Keratinocyte (primary cell): Measurements from ENCODE around the gene STAC3. TPM values are rescaled to one million over a fixed set of nuclear protein-coding genes. Genes with fewer than 3 reads are reported as not detected.

Experiments
- DNase-seq: peaks from one replicate; pipeline ENCODE4 v3.0.0-alpha.2; 2011; ENCODE audit warnings: low read depth, missing footprints, low spot score
- FAIRE-seq: peaks from 2 replicates; lab custom pipeline; 2011; peaks lifted over from hg19 to GRCh38; lab: Jason Lieb, UNC
- H2AFZ ChIP-seq: 2 replicates; pipeline ENCODE4 v1.6.0; 2012; ENCODE audit warnings: low read length, control low read depth, inconsistent platforms; ENCODE audit not compliant: control insufficient read depth
- H3K27ac ChIP-seq: 2 replicates; pipeline ENCODE4 v1.5.1; 2011; ENCODE audit warnings: low read length; ENCODE audit not compliant: control insufficient read depth, insufficient read depth
- H3K27me3 ChIP-seq: 3 replicates; pipeline ENCODE4 v1.6.0; 2011; ENCODE audit warnings: low read length; ENCODE audit not compliant: control insufficient read depth, insufficient read depth; ENCODE audit errors: extremely low read depth
- H3K36me3 ChIP-seq, 2 experiments: 2 replicates in 1 of 2; 3 replicates in 1 of 2; pipeline ENCODE4 v1.5.1; 2011; ENCODE audit warnings: low read length in 2 of 2, mild to moderate bottlenecking in 1 of 2; ENCODE audit not compliant: control insufficient read depth in 2 of 2, insufficient read depth in 2 of 2; ENCODE audit errors: extremely low read depth in 1 of 2
- H3K4me1 ChIP-seq: 3 replicates; pipeline ENCODE4 v1.5.1; 2011; ENCODE audit warnings: low read length; ENCODE audit not compliant: control insufficient read depth, insufficient read depth; ENCODE audit errors: extremely low read depth
- H3K4me2 ChIP-seq: 3 replicates; pipeline ENCODE4 v1.6.0; 2011; ENCODE audit warnings: low read depth, low read length; ENCODE audit not compliant: control insufficient read depth, insufficient read depth; ENCODE audit errors: extremely low read depth
- H3K4me3 ChIP-seq, 3 experiments: fragments of 200-600 bp in 1 of 3; sonication (generic) in 1 of 3; 2 replicates in 2 of 3; 3 replicates in 1 of 3; pipeline ENCODE4 v1.5.1; 2011 to 2016; ENCODE audit warnings: low read length in 3 of 3, mild to moderate bottlenecking in 3 of 3, control low read depth in 2 of 3, inconsistent platforms in 1 of 3, low read depth in 1 of 3, mixed read lengths in 1 of 3, mixed run types in 1 of 3, moderate library complexity in 1 of 3; ENCODE audit not compliant: control insufficient read depth in 2 of 3, insufficient read depth in 2 of 3; ENCODE audit errors: extremely low read depth in 1 of 3
- H3K79me2 ChIP-seq: 2 replicates; pipeline ENCODE4 v1.6.0; 2012; ENCODE audit warnings: low read length; ENCODE audit not compliant: control insufficient read depth, insufficient read depth
- H3K9ac ChIP-seq: 3 replicates; pipeline ENCODE4 v1.6.0; 2011; ENCODE audit warnings: low read length; ENCODE audit not compliant: control insufficient read depth, insufficient read depth; ENCODE audit errors: extremely low read depth
- H3K9me1 ChIP-seq: 3 replicates; pipeline ENCODE4 v1.6.0; 2011; ENCODE audit warnings: low read length; ENCODE audit not compliant: control insufficient read depth, insufficient read depth; ENCODE audit errors: extremely low read depth
- H3K9me3 ChIP-seq: 2 replicates; pipeline ENCODE4 v1.5.1; 2012; ENCODE audit warnings: low read depth, low read length; ENCODE audit not compliant: control insufficient read depth
- H4K20me1 ChIP-seq: 3 replicates; pipeline ENCODE4 v1.6.0; 2011; ENCODE audit warnings: low read length; ENCODE audit not compliant: control insufficient read depth, insufficient read depth; ENCODE audit errors: extremely low read depth
- CTCF ChIP-seq, 3 experiments: IDR thresholded peaks in 1 of 3; conservative IDR thresholded peaks in 1 of 3; optimal IDR thresholded peaks in 1 of 3; 2 replicates in 2 of 3; 3 replicates in 1 of 3; pipeline versions ENCODE3 to v1.5.1; 2011; ENCODE audit warnings: low read length in 3 of 3, mild to moderate bottlenecking in 3 of 3, moderate library complexity in 2 of 3, control low read depth in 1 of 3, inconsistent platforms in 1 of 3; ENCODE audit not compliant: insufficient read depth in 2 of 3; ENCODE audit errors: extremely low read depth in 1 of 3
- EZH2 ChIP-seq: IDR thresholded peaks from one replicate; pipeline ENCODE4 v1.6.1; 2012; ENCODE audit warnings: inconsistent platforms, mild to moderate bottlenecking, low read length, moderate library complexity
- dilution Hi-C: fragments of 300-500 bp; cut with MboI; formaldehyde crosslinking; loops from one replicate; pipeline ENCODE4 v1.7.0; 2020; ENCODE audit warnings: low sequenced_read_pairs; ENCODE audit not compliant: extremely low pct_ligation_motif_present
- polyA plus RNA-seq, 5 experiments: library from polyadenylated mRNA; depleted of rRNA in 3 of 5; stranded (reverse) in 3 of 5; stranded (forward) in 1 of 5; unstranded in 1 of 5; fragments of >200 nt; gene quantifications; 1 replicate in 1 of 5; 2 replicates in 3 of 5; 3 replicates in 1 of 5; pipeline versions ENCODE4 v1.2.1 to v1.2.3, GENCODE V29; 2011 to 2012; ENCODE audit warnings: missing spikeins in 2 of 5, low read depth in 1 of 5, low replicate concordance in 1 of 5

The STAC3 gene
- polyA plus RNA-seq, 1 donor (not counting 4 experiments of a cell fraction or from before 2014, with no cell fraction given): 0.94 TPM

GRCh38 chr12:57235017-57235727, 15.8 kb downstream of the STAC3 start:
- peak; percentile 76 for DNase-seq
- Histone ChIP-seq H4K20me1 (no peaks in the 10 kb centered on the region), H3K4me2 (peak overlapping the region; percentile 94), H3K9me1 (no peaks in the 10 kb centered on the region), H3K9me3 (no peaks in the 10 kb centered on the region), H3K36me3 (peaks cover 25 to 41% of the 10 kb centered on the region in 2 experiments), H3K9ac (peak overlapping the region; percentile 41), H3K4me1 (peaks cover 82% of the 10 kb centered on the region), H3K27ac (peak overlapping the region; percentile 31), H3K27me3 (peaks cover 15% of the 10 kb centered on the region), H3K79me2 (peaks cover 17% of the 10 kb centered on the region), H3K4me3 (peak overlapping the region in 2 of 3 experiments; percentile 33 to 39), H2AFZ (no peak overlapping the region)
- TF ChIP-seq CTCF (optimal IDR thresholded peaks at IDR 0.05 in 1 of 3, IDR thresholded peaks at IDR 0.05 in 1 of 3, conservative IDR thresholded peaks at IDR 0.05 in 1 of 3; ENCODE audit: extremely low read depth in 1 of 3, insufficient read depth in 2 of 3, low read length in 3 of 3) (peak in 2 of 3 experiments; percentile 7 to 27), EZH2 (no peak)
- peak; percentile 34 for FAIRE-seq
- dilution Hi-C loops: no loop called here

DNA sequence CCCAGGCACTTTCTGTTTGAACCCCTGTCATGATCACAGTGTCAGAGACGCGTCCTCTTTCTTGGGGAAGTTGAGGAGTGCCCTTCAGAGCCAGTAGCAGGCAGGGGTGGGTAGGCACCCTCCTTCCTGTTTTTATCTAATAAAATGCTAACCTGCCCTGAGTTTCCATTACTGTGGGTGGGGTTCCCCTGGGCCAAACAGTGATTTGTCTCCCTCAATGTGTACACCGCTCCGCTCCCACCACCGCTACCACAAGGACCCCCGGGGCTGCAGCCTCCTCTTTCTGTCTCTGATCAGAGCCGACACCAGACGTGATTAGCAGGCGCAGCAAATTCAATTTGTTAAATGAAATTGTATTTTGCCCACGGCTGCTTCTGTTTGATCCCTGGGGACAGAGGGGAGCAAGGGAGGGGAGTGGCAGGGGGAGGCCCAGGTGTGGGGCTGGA, 16.4 kb downstream of the STAC3 start:
- H3K9me1 ChIP-seq: no peaks in the 10 kb centered on the region
- H3K27ac ChIP-seq: peak overlapping the region; percentile 47
- peak overlapping the region; percentile 28 for H3K9ac ChIP-seq

More for the DNA sequence above, 16.4 kb downstream of the STAC3 start:
- Histone ChIP-seq H3K4me2 (peak overlapping the region; percentile 41), H4K20me1 (no peaks in the 10 kb centered on the region), H2AFZ (no peak overlapping the region), H3K27me3 (peaks cover 9% of the 10 kb centered on the region), H3K9me3 (no peaks in the 10 kb centered on the region), H3K4me3 (no peak overlapping the region), H3K36me3 (peaks cover 25 to 41% of the 10 kb centered on the region in 2 experiments), H3K4me1 (peaks cover 76% of the 10 kb centered on the region), H3K79me2 (peaks cover 23% of the 10 kb centered on the region)
- no peak for DNase-seq
- TF ChIP-seq CTCF (optimal IDR thresholded peaks at IDR 0.05 in 1 of 3, IDR thresholded peaks at IDR 0.05 in 1 of 3, conservative IDR thresholded peaks at IDR 0.05 in 1 of 3; ENCODE audit: extremely low read depth in 1 of 3, insufficient read depth in 2 of 3, low read length in 3 of 3) (no peak), EZH2 (no peak)
- dilution Hi-C loops: no loop called here
- no peak for FAIRE-seq
